K562 (cell line): Measurements from ENCODE around the gene KLC3. TPM values are rescaled to one million over a fixed set of nuclear protein-coding genes. Genes with fewer than 3 reads are reported as not detected.

Experiments
- ATAC-seq: fragments of 200-7000 bp; cut with Tn5 transposase; 3 replicates; pipeline ENCODE4 v1.9.1; 2020; ENCODE audit warnings: moderate library complexity
- BruUV-seq: library from RNA; stranded (reverse); fragments of 400-500 nt; replicated peaks from 2 replicates; lab custom pipeline; 2021; lab: Mats Ljungman, UMichigan
- CTCF ChIA-PET: fragments of 300-600 bp; formaldehyde crosslinking; extraction: SDS; loops from one replicate; lab custom pipeline; 2021; ENCODE audit warnings: low intra/inter-chr PET ratio; lab: Yijun Ruan, JAX
- POLR2A ChIA-PET: fragments of 300-600, 350-650 bp; sonication (Branson Sonifier 250); formaldehyde crosslinking; extraction: SDS; loops from one replicate; lab custom pipeline; 2021; ENCODE audit warnings: antibody characterized with exemption, inconsistent platforms; lab: Yijun Ruan, JAX
- DNase-seq, 4 experiments: peaks; one replicate each; pipeline versions ENCODE4 v3.0.0 to v3.0.0-alpha.2; 2011 to 2018; ENCODE audit warnings: low spot score in 3 of 4, mixed read lengths in 3 of 4; ENCODE audit errors: extremely low read depth in 1 of 4
- FAIRE-seq: peaks from 2 replicates; lab custom pipeline; 2011; peaks lifted over from hg19 to GRCh38; lab: Jason Lieb, UNC
- H2AFZ ChIP-seq: 2 replicates; pipeline ENCODE4 v1.6.0; 2011; ENCODE audit warnings: low read depth, low read length, control low read depth, inconsistent platforms
- H3K27ac ChIP-seq: fragments of 200-600 bp; 3 replicates; pipeline ENCODE4 v1.8.0; 2011; ENCODE audit warnings: low read depth, mild to moderate bottlenecking, control low read depth, inconsistent platforms, low read length, moderate library complexity, mixed read lengths; ENCODE audit errors: extremely low read depth
- H3K27me3 ChIP-seq, 2 experiments: fragments of 300-600 bp in 1 of 2; 2 replicates in 1 of 2; 3 replicates in 1 of 2; pipeline versions ENCODE4 v1.6.0 to v1.8.0; 2011; ENCODE audit warnings: inconsistent platforms in 2 of 2, low read length in 2 of 2, mild to moderate bottlenecking in 1 of 2, mixed read lengths in 1 of 2, moderate library complexity in 1 of 2; ENCODE audit not compliant: control insufficient read depth in 2 of 2, insufficient read depth in 2 of 2
- H3K36me3 ChIP-seq: fragments of 300-600 bp; 3 replicates; pipeline ENCODE4 v1.8.0; 2011; ENCODE audit warnings: mild to moderate bottlenecking, low read length, inconsistent platforms; ENCODE audit not compliant: control insufficient read depth, insufficient read depth
- H3K4me1 ChIP-seq, 2 experiments: fragments of 200-600 bp in 1 of 2; replicated peaks in 1 of 2; 2 replicates in 1 of 2; 3 replicates in 1 of 2; pipeline versions ENCODE4 v1.5.1 to v1.8.0; 2011; ENCODE audit warnings: inconsistent platforms in 2 of 2, low read length in 2 of 2, mild to moderate bottlenecking in 1 of 2, mixed read lengths in 1 of 2, moderate library complexity in 1 of 2; ENCODE audit not compliant: control insufficient read depth in 2 of 2, insufficient read depth in 2 of 2
- H3K4me2 ChIP-seq: 2 replicates; pipeline ENCODE4 v1.6.1; 2011; ENCODE audit warnings: low read length, control low read depth, inconsistent platforms, mixed read lengths; ENCODE audit not compliant: insufficient read depth
- H3K4me3 ChIP-seq: fragments of 200-600 bp; sonication (generic), shearing (Covaris generic); 2 replicates; pipeline ENCODE4 v1.5.1; 2016; ENCODE audit warnings: control low read depth, inconsistent platforms
- H3K79me2 ChIP-seq: fragments of 200-600 bp; 3 replicates; pipeline ENCODE4 v1.8.0; 2011; ENCODE audit warnings: low read length, inconsistent platforms; ENCODE audit not compliant: control insufficient read depth, insufficient read depth
- H3K9ac ChIP-seq, 2 experiments: 2 replicates each; pipeline versions ENCODE4 v1.6.0 to v1.6.1; 2011; ENCODE audit warnings: low read depth in 2 of 2, low read length in 2 of 2, control low read depth in 1 of 2, inconsistent platforms in 1 of 2, mild to moderate bottlenecking in 1 of 2, mixed read lengths in 1 of 2; ENCODE audit not compliant: insufficient read depth in 1 of 2
- H3K9me1 ChIP-seq: one replicate; pipeline ENCODE4 v1.6.0; 2011; ENCODE audit warnings: inconsistent platforms, mild to moderate bottlenecking, low read length, moderate library complexity; ENCODE audit not compliant: control insufficient read depth, insufficient read depth
- H3K9me3 ChIP-seq: replicated peaks from 2 replicates; pipeline ENCODE4 v1.5.1; 2011; ENCODE audit warnings: low read depth, low read length, inconsistent platforms; ENCODE audit not compliant: control insufficient read depth, insufficient read depth
- H4K20me1 ChIP-seq: replicated peaks from 2 replicates; pipeline ENCODE4 v1.6.1; 2011; ENCODE audit warnings: low read length, inconsistent platforms, mixed read lengths; ENCODE audit not compliant: control insufficient read depth, insufficient read depth
- ATF1 ChIP-seq, 2 experiments: fragments of 450-650 bp in 1 of 2; IDR thresholded peaks; 2 replicates each; pipeline ENCODE4 v1.6.1; 2016; ENCODE audit warnings: missing compliant biosample characterization in 1 of 2, missing genetic modification characterization in 1 of 2
- CCNT2 ChIP-seq: IDR thresholded peaks from 2 replicates; pipeline ENCODE4 v1.6.1; 2011; ENCODE audit warnings: borderline replicate concordance, low read depth, mild to moderate bottlenecking, moderate library complexity, mixed read lengths, low read length; ENCODE audit not compliant: insufficient read length; ENCODE audit errors: extremely low read depth
- JUN ChIP-seq, 2 experiments: sonication (generic) in 1 of 2; formaldehyde crosslinking in 1 of 2; IDR thresholded peaks; 2 replicates each; pipeline versions ENCODE4 v1.6.1 to v1.8.0; 2012 to 2022; ENCODE audit warnings: borderline replicate concordance in 2 of 2, mild to moderate bottlenecking in 2 of 2, improper control_type of control experiment in 1 of 2, low read depth in 1 of 2, low read length in 1 of 2, missing genetic modification reagents in 1 of 2
- KDM2B ChIP-seq: fragments of 250-450 bp; sonication (Bioruptor Pico); IDR thresholded peaks from 2 replicates; pipeline ENCODE4 v1.8.0; 2021; ENCODE audit warnings: mild to moderate bottlenecking, moderate library complexity
- SRSF1 ChIP-seq: fragments of 200-400 bp; formaldehyde crosslinking; IDR thresholded peaks from 2 replicates; pipeline ENCODE4 v1.6.1; 2017; ENCODE audit warnings: mild to moderate bottlenecking, low read depth, low read length, moderate library complexity
- SUPT5H ChIP-seq: fragments of 450-650 bp; IDR thresholded peaks from 2 replicates; pipeline ENCODE4 v1.6.1; 2016
- ZNF584 ChIP-seq: fragments of 200-800 bp; sonication (Bioruptor generic); IDR thresholded peaks from 2 replicates; pipeline ENCODE4 v1.6.1; 2016; ENCODE audit warnings: low read depth, mild to moderate bottlenecking, missing genetic modification characterization, missing compliant biosample characterization
- WGBS: fragments of 100-300 bp; shearing (Covaris generic); methylation state at CpG from one replicate; pipeline ENCODE4 v1.1.6; 2016; ENCODE audit warnings: low coverage, mixed read lengths; ENCODE audit not compliant: insufficient coverage; ENCODE audit errors: missing lambda C conversion rate; 5-methylcytosine and 5-hydroxymethylcytosine counted together
- in situ Hi-C: fragments of 300-500 bp; cut with MboI; formaldehyde crosslinking; loops from 4 replicates; pipeline ENCODE4 v1.15.0; 2018; ENCODE audit warnings: inconsistent platforms, mixed read lengths
- intact Hi-C: fragments of 100-400 bp; cut with micrococcal nuclease; formaldehyde crosslinking; loops from 2 replicates; pipeline ENCODE4 v1.14.2; 2022
- polyA plus RNA-seq, 8 experiments: library from polyadenylated mRNA; depleted of rRNA in 4 of 8; stranded (reverse) in 5 of 8; unstranded in 3 of 8; fragments of >200 nt; fragmentation: Nextera tagmentation in 2 of 8; fragmentation: Illumina TruSeq in 1 of 8; extraction: Ambion mirVana in 2 of 8; extraction: Trizol in 1 of 8; gene quantifications; 2 replicates each; pipeline versions ENCODE4 v1.2.1 to v1.2.3, GENCODE V29; 2011 to 2014; ENCODE audit warnings: inconsistent platforms in 1 of 8, missing spikeins in 1 of 8
- total RNA-seq, 7 experiments: library from RNA; depleted of rRNA in 6 of 7; stranded (reverse); fragments of >200 nt in 6 of 7; fragmentation: Illumina TruSeq in 2 of 7; extraction: Trizol in 2 of 7; gene quantifications; 2 replicates each; pipeline versions ENCODE4 v1.2.1 to v1.2.3, GENCODE V29; 2011 to 2021; ENCODE audit warnings: low replicate concordance in 1 of 7
- TF ChIP-seq, protein P1 (sequence below): fragments of 450-650 bp; formaldehyde crosslinking; IDR thresholded peaks from 2 replicates; pipeline ENCODE4 v1.4.0; 2022; ENCODE audit warnings: mild to moderate bottlenecking, moderate library complexity
- TF ChIP-seq, protein P2 (sequence below): fragments of 450-650 bp; IDR thresholded peaks from 2 replicates; pipeline ENCODE4 v1.6.1; 2017; ENCODE audit warnings: antibody characterized with exemption, mild to moderate bottlenecking
- TF ChIP-seq, protein P3 (sequence below): fragments of 250-450 bp; sonication (Bioruptor Pico); IDR thresholded peaks from 2 replicates; pipeline ENCODE4 v1.4.0; 2020; ENCODE audit warnings: mild to moderate bottlenecking

The KLC3 gene
- total and polyA plus RNA-seq, 9 of the 15 experiments (the other 6 are each of a cell fraction or from before 2014, with no cell fraction given) = 0.03 to 1.2 (median 0.59) TPM; not detected in 3

DNA sequence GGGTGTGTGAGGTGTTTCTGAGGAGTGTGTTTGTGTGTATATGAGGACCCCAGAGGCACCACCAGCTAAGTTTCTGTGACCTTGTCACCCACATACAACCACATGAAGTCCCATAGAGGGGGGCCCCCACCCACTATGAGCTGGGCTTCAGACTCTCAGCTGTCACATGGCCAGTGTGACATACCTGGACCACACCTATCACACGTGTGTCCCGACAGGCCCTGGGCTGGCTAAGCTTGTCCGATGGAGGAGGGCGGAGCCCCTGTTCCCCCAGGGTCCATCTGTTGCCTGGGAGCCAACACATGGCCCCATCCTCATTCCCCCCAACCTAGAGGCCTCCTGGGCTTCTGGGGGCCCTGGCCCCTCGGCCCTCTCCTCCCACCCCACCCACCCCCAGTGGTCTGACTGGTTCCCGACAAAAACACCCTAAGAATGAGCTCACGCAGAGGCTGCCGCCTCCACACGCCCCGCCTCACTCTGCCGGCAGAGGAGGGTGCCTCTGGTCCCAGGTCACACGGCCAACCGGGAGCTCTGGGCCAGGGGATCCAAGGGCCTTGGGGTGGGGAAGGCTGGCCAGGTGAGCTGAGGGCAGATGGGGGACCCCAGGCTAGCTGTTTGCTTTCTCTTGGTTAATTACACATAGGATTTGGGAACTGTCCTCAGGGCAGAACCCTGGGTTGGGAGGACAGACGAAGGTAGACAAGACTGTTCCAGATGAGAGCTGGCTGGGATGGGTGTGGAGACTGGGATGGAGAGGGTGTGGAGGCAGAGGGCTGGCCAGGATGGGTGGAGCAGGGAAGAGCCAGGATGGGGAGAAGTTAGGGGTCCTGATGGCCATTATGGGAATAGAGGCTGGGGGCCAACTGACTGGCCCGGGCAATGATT, 4.3 kb downstream of the KLC3 start:
- H3K9me3 ChIP-seq = no peaks in the 10 kb centered on the region
- ATAC-seq = no peak
- DNase-seq = no peak
- ChIA-PET CTCF (no interaction called here), POLR2A (interaction anchor here (0.6 to 2.5 kb wide), 4 partner anchors 9 to 295 kb away, joined by 3 to 6 read pairs (median 4); no protein-coding TSS in a partner anchor)
- H3K4me3 ChIP-seq = no peak overlapping the region
- 19% methylated on average over 11 of the region's 15 CpGs for WGBS
- no peak overlapping the region for H2AFZ ChIP-seq
- peaks cover 6% of the 10 kb centered on the region; the same call in 1 of the 3 replicates for H3K36me3 ChIP-seq
- no TSS peak for BruUV-seq
- TF ChIP-seq KDM2B (CRISPR knock-in tag) (no peak), SRSF1 (no peak), SUPT5H (no peak), ATF1 (CRISPR knock-in tag; IDR thresholded peaks at IDR 0.05) (no peak), ATF1 (tag; IDR thresholded peaks at IDR 0.05) (no peak), JUN (IDR thresholded peaks at IDR 0.05; ENCODE audit: borderline replicate concordance, low read depth, low read length) (no peak), JUN (CRISPR knock-in tag; IDR thresholded peaks at IDR 0.05; ENCODE audit: borderline replicate concordance) (no peak), CCNT2 (no peak), ZNF584 (CRISPR knock-in tag) (no peak)
- TF ChIP-seq, protein P1, sequence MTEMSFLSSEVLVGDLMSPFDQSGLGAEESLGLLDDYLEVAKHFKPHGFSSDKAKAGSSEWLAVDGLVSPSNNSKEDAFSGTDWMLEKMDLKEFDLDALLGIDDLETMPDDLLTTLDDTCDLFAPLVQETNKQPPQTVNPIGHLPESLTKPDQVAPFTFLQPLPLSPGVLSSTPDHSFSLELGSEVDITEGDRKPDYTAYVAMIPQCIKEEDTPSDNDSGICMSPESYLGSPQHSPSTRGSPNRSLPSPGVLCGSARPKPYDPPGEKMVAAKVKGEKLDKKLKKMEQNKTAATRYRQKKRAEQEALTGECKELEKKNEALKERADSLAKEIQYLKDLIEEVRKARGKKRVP (CRISPR knock-in tag) = no peak
- TF ChIP-seq, protein P2, sequence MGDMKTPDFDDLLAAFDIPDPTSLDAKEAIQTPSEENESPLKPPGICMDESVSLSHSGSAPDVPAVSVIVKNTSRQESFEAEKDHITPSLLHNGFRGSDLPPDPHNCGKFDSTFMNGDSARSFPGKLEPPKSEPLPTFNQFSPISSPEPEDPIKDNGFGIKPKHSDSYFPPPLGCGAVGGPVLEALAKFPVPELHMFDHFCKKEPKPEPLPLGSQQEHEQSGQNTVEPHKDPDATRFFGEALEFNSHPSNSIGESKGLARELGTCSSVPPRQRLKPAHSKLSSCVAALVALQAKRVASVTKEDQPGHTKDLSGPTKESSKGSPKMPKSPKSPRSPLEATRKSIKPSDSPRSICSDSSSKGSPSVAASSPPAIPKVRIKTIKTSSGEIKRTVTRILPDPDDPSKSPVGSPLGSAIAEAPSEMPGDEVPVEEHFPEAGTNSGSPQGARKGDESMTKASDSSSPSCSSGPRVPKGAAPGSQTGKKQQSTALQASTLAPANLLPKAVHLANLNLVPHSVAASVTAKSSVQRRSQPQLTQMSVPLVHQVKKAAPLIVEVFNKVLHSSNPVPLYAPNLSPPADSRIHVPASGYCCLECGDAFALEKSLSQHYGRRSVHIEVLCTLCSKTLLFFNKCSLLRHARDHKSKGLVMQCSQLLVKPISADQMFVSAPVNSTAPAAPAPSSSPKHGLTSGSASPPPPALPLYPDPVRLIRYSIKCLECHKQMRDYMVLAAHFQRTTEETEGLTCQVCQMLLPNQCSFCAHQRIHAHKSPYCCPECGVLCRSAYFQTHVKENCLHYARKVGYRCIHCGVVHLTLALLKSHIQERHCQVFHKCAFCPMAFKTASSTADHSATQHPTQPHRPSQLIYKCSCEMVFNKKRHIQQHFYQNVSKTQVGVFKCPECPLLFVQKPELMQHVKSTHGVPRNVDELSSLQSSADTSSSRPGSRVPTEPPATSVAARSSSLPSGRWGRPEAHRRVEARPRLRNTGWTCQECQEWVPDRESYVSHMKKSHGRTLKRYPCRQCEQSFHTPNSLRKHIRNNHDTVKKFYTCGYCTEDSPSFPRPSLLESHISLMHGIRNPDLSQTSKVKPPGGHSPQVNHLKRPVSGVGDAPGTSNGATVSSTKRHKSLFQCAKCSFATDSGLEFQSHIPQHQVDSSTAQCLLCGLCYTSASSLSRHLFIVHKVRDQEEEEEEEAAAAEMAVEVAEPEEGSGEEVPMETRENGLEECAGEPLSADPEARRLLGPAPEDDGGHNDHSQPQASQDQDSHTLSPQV = no peak
- TF ChIP-seq, protein P3, sequence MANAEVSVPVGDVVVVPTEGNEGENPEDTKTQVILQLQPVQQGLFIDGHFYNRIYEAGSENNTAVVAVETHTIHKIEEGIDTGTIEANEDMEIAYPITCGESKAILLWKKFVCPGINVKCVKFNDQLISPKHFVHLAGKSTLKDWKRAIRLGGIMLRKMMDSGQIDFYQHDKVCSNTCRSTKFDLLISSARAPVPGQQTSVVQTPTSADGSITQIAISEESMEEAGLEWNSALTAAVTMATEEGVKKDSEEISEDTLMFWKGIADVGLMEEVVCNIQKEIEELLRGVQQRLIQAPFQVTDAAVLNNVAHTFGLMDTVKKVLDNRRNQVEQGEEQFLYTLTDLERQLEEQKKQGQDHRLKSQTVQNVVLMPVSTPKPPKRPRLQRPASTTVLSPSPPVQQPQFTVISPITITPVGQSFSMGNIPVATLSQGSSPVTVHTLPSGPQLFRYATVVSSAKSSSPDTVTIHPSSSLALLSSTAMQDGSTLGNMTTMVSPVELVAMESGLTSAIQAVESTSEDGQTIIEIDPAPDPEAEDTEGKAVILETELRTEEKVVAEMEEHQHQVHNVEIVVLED = no peak
- intact Hi-C loops = no loop called here
- no peaks in the 10 kb centered on the region for H3K79me2 ChIP-seq
- peaks cover 5 to 67% of the 10 kb centered on the region in 2 experiments; a peak in 4 of 5 replicates for H3K4me1 ChIP-seq
- H3K9ac ChIP-seq = peak overlapping the region in 1 of 2 experiments; percentile 73; a peak in 1 of 4 replicates
- H3K4me2 ChIP-seq = no peak overlapping the region
- peaks cover 2% of the 10 kb centered on the region; the same call in 1 of the 2 replicates for H4K20me1 ChIP-seq
- no peaks in the 10 kb centered on the region for H3K9me1 ChIP-seq
- no peak for FAIRE-seq
- H3K27me3 ChIP-seq = peaks cover 8 to 13% of the 10 kb centered on the region in 2 experiments; a peak in 3 of 5 replicates
- no peak overlapping the region for H3K27ac ChIP-seq
- in situ Hi-C loops = no loop called here
